Panc1 (cell line): ENCODE results near the gene NCAPH2. TPM values are rescaled to one million over a fixed set of nuclear protein-coding genes. Genes with fewer than 3 reads are reported as not detected.

Source experiments
- ATAC-seq: fragments of 200-7000 bp; cut with Tn5 transposase; 2 replicates; pipeline ENCODE4 v1.9.1; 2020; ENCODE audit warnings: mild to moderate bottlenecking, moderate library complexity
- BruUV-seq: library from RNA; stranded (reverse); fragments of 400-500 nt; replicated peaks from 2 replicates; lab custom pipeline; 2021; lab: Mats Ljungman, UMichigan
- CTCF ChIA-PET: fragments of 300-600 bp; sonication (Branson Sonifier 250); formaldehyde crosslinking; loops from one replicate; lab custom pipeline; 2022; ENCODE audit warnings: antibody characterized with exemption; lab: Charles Lee
- POLR2A ChIA-PET: fragments of 300-600 bp; sonication (Branson Sonifier 250); formaldehyde crosslinking; loops from one replicate; lab custom pipeline; 2022; ENCODE audit warnings: antibody characterized with exemption; lab: Charles Lee
- DNase-seq: peaks from one replicate; pipeline ENCODE4 v3.0.0-alpha.2; 2010; ENCODE audit warnings: low read depth, low spot score
- H3K27ac ChIP-seq: 2 replicates; pipeline ENCODE4 v1.5.1; 2011; ENCODE audit warnings: mild to moderate bottlenecking, low read length, inconsistent platforms
- H3K27me3 ChIP-seq: fragments of 200-500 bp; sonication (Bioruptor generic); 2 replicates; pipeline ENCODE4 v1.6.0; 2014; ENCODE audit warnings: low read length, inconsistent platforms; ENCODE audit not compliant: control insufficient read depth, insufficient read depth
- H3K36me3 ChIP-seq: fragments of 200-500 bp; sonication (Bioruptor generic); 2 replicates; pipeline ENCODE4 v1.5.1; 2014; ENCODE audit warnings: inconsistent platforms, mild to moderate bottlenecking, low read length, moderate library complexity; ENCODE audit not compliant: control insufficient read depth, insufficient read depth
- H3K4me1 ChIP-seq: 2 replicates; pipeline ENCODE4 v1.5.1; 2011; ENCODE audit warnings: inconsistent platforms, mild to moderate bottlenecking, low read length, moderate library complexity; ENCODE audit not compliant: control insufficient read depth, insufficient read depth
- H3K4me3 ChIP-seq, 2 experiments: 2 replicates each; pipeline ENCODE4 v1.5.1; 2011 to 2012; ENCODE audit warnings: low read depth in 2 of 2, low read length in 2 of 2, mild to moderate bottlenecking in 2 of 2, inconsistent platforms in 1 of 2, moderate library complexity in 1 of 2
- H3K9me3 ChIP-seq: fragments of 200-500 bp; sonication (Bioruptor generic); 2 replicates; pipeline ENCODE4 v1.5.1; 2014; ENCODE audit warnings: low read depth, mild to moderate bottlenecking, inconsistent platforms, low read length, moderate library complexity; ENCODE audit not compliant: control insufficient read depth, insufficient read depth
- POLR2AphosphoS5 ChIP-seq: IDR thresholded peaks from 2 replicates; pipeline ENCODE4 v1.6.1; 2012; ENCODE audit warnings: mild to moderate bottlenecking, low read depth, low read length, moderate library complexity
- SIN3A ChIP-seq: IDR thresholded peaks from 2 replicates; pipeline ENCODE4 v1.6.1; 2012; ENCODE audit warnings: low read depth, mild to moderate bottlenecking, low read length, moderate library complexity, borderline replicate concordance; ENCODE audit not compliant: insufficient read depth
- TCF7L2 ChIP-seq: IDR thresholded peaks from 2 replicates; pipeline ENCODE4 v1.6.1; 2011; ENCODE audit warnings: mild to moderate bottlenecking, low read depth, low read length, inconsistent platforms
- in situ Hi-C: cut with HindIII; loops from 2 replicates; pipeline ENCODE4 v1.10.0; 2016; ENCODE audit warnings: low sequenced_read_pairs, low pct_unique_long_range_greater_than_20kb
- intact Hi-C: fragments of 100-400 bp; cut with micrococcal nuclease; formaldehyde crosslinking; loops from one replicate; pipeline ENCODE4 v1.10.0; 2022; ENCODE audit not compliant: unreplicated experiment
- total RNA-seq: library from RNA; stranded (reverse); gene quantifications from one replicate; pipeline ENCODE4 v1.2.1, GENCODE V29; 2021; ENCODE audit not compliant: unreplicated experiment
- TF ChIP-seq, protein P1 (sequence below), 2 experiments: IDR thresholded peaks; 2 replicates each; pipeline ENCODE4 v1.6.1; 2011 to 2012; ENCODE audit warnings: low read depth in 2 of 2, control low read depth in 1 of 2, low read length in 1 of 2, mild to moderate bottlenecking in 1 of 2, moderate library complexity in 1 of 2; ENCODE audit not compliant: insufficient read depth in 1 of 2
- TF ChIP-seq, protein P2 (sequence below): fragments of 450-650 bp; IDR thresholded peaks from 2 replicates; pipeline ENCODE4 v1.5.1; 2017; ENCODE audit warnings: mild to moderate bottlenecking

The NCAPH2 gene
- total RNA-seq, 1 experiment from 2014 or later = 55.6 TPM

DNA sequence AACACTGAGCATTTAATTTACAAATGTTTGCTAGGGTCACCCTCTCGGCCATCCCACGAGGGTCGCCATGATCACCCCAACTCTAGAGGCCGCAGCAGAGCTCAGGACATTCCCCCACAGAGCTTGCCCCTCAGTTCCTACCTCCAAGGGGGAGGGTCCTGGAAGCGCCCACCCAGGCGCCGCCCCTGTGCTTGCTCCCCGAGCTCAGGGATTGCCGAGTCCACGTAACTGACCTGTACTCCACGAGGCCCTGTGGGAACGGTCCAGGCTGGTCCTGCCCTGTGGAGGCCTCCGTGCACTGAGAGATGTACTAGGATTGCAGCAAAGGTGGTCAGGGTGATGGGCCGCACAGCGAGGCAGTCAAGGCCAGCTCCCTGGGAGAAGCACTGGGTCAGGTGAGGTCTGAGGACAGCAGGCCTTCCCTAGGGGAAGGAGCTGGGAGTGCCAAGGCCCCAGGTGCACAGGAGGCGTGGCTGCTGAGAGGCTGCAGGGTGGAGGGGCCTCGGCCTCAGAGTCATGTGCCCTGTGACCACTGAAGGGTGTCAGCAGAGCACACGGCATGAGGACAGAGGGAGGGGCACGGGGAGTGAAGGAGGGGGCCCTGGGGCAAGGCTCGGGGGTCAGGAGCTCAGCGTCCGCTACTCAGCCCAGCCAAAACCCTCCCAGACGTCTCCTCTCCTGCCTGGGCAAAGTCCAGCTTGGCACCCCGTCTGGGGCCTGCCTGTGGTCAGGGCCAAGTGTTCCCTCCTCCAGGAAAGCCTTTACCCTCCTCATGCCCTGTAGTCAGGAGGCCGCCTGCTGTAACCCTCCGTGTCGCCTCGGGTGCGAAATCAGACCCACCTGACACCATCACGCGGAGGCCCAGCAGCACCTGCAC is 23.8 kb upstream of the NCAPH2 start:
- no peaks in the 10 kb centered on the region for H3K27me3 ChIP-seq
- POLR2A ChIA-PET = no interaction called here
- no peak overlapping the region for H3K27ac ChIP-seq
- ATAC-seq = no peak
- in situ Hi-C loops = no loop called here
- H3K4me3 ChIP-seq = no peak overlapping the region
- no peak for DNase-seq
- CTCF ChIA-PET = no interaction called here
- intact Hi-C loops = no loop called here
- H3K9me3 ChIP-seq = no peaks in the 10 kb centered on the region
- TF ChIP-seq, protein P1, sequence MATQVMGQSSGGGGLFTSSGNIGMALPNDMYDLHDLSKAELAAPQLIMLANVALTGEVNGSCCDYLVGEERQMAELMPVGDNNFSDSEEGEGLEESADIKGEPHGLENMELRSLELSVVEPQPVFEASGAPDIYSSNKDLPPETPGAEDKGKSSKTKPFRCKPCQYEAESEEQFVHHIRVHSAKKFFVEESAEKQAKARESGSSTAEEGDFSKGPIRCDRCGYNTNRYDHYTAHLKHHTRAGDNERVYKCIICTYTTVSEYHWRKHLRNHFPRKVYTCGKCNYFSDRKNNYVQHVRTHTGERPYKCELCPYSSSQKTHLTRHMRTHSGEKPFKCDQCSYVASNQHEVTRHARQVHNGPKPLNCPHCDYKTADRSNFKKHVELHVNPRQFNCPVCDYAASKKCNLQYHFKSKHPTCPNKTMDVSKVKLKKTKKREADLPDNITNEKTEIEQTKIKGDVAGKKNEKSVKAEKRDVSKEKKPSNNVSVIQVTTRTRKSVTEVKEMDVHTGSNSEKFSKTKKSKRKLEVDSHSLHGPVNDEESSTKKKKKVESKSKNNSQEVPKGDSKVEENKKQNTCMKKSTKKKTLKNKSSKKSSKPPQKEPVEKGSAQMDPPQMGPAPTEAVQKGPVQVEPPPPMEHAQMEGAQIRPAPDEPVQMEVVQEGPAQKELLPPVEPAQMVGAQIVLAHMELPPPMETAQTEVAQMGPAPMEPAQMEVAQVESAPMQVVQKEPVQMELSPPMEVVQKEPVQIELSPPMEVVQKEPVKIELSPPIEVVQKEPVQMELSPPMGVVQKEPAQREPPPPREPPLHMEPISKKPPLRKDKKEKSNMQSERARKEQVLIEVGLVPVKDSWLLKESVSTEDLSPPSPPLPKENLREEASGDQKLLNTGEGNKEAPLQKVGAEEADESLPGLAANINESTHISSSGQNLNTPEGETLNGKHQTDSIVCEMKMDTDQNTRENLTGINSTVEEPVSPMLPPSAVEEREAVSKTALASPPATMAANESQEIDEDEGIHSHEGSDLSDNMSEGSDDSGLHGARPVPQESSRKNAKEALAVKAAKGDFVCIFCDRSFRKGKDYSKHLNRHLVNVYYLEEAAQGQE (IDR thresholded peaks at IDR 0.05; ENCODE audit: insufficient read depth in 1 of 2, low read depth in 2 of 2, low read length in 1 of 2) = no peak
- TF ChIP-seq TCF7L2 (no peak), POLR2AphosphoS5 (no peak), SIN3A (no peak)
- TF ChIP-seq, protein P2, sequence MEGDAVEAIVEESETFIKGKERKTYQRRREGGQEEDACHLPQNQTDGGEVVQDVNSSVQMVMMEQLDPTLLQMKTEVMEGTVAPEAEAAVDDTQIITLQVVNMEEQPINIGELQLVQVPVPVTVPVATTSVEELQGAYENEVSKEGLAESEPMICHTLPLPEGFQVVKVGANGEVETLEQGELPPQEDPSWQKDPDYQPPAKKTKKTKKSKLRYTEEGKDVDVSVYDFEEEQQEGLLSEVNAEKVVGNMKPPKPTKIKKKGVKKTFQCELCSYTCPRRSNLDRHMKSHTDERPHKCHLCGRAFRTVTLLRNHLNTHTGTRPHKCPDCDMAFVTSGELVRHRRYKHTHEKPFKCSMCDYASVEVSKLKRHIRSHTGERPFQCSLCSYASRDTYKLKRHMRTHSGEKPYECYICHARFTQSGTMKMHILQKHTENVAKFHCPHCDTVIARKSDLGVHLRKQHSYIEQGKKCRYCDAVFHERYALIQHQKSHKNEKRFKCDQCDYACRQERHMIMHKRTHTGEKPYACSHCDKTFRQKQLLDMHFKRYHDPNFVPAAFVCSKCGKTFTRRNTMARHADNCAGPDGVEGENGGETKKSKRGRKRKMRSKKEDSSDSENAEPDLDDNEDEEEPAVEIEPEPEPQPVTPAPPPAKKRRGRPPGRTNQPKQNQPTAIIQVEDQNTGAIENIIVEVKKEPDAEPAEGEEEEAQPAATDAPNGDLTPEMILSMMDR = no peak
- no TSS peak for BruUV-seq
- peaks cover 13% of the 10 kb centered on the region for H3K4me1 ChIP-seq
- H3K36me3 ChIP-seq = no peaks in the 10 kb centered on the region

DNA sequence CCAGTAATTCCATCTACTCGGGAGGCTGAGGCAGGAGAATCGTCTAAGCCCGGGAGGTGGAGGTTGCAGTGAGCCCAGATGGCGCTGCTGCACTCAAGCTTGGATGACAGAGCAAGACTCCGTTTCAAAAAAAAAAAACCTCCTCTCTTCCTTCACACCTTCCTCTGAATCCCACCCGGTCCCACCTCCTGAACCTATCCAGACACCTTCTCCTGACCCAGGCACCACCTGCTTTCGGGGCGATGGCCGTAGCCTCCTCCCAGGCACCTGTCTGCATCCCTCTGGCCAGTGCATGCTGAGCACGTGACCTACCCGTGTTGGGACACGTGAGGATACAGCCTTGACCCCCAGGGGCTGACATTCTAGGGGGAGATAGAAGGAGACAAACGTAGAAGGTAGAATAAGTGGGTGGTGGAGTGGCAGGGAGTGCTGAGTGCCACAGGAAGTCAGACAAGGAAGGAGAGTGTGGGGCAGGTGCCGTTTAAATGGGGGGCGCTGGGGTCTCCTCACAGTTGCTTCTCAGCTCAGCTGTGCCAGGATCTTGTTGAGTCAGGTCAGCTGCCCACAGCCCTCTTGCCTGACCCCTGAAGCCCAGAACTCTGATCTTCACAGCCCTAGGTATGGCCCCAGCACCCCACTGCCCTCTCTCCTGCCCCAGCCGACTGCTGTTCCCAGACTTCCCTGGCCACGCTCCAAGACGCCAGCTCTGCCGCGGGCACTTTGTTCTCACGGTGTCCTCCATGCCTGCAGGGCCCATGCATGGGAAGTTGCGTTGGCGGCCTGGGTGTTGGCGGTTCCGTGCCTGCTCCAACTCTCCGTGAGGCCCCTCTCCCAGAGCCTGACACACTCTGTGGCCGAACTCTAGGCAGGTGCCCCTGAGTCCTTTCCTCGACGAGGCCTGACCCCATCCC is 22.5 kb upstream of the NCAPH2 start:
- CTCF ChIA-PET = no interaction called here
- Histone ChIP-seq H3K27me3 (no peaks in the 10 kb centered on the region), H3K4me1 (peaks cover 13% of the 10 kb centered on the region), H3K9me3 (no peaks in the 10 kb centered on the region), H3K36me3 (no peaks in the 10 kb centered on the region), H3K27ac (no peak overlapping the region), H3K4me3 (no peak overlapping the region)
- 0 out of 2 replicates have a peak, but pooled peaks have one; percentile 36 for ATAC-seq
- POLR2A ChIA-PET = no interaction called here
- no peak for DNase-seq
- BruUV-seq = TSS peak; percentile 87
- intact Hi-C loops = no loop called here
- in situ Hi-C loops = no loop called here
- TF ChIP-seq SIN3A = no peak
- peak; percentile 38; the same call in 1 of the 2 replicates for TF ChIP-seq POLR2AphosphoS5
- TF ChIP-seq TCF7L2 = peak; percentile 82
- TF ChIP-seq, protein P1 (IDR thresholded peaks at IDR 0.05; ENCODE audit: insufficient read depth in 1 of 2, low read depth in 2 of 2, low read length in 1 of 2) = no peak
